ENCODE measurements around the gene EEPD1. TPM values are rescaled to one million over a fixed set of nuclear protein-coding genes. Genes with fewer than 3 reads are reported as not detected.

The EEPD1 gene
- total RNA-seq, 1 donor from 2014 or later = 9.9 TPM

GRCh38 chr7:36296284-36296683 lies 143.2 kb downstream of the EEPD1 start:
- no peak for DNase-seq

DNA sequence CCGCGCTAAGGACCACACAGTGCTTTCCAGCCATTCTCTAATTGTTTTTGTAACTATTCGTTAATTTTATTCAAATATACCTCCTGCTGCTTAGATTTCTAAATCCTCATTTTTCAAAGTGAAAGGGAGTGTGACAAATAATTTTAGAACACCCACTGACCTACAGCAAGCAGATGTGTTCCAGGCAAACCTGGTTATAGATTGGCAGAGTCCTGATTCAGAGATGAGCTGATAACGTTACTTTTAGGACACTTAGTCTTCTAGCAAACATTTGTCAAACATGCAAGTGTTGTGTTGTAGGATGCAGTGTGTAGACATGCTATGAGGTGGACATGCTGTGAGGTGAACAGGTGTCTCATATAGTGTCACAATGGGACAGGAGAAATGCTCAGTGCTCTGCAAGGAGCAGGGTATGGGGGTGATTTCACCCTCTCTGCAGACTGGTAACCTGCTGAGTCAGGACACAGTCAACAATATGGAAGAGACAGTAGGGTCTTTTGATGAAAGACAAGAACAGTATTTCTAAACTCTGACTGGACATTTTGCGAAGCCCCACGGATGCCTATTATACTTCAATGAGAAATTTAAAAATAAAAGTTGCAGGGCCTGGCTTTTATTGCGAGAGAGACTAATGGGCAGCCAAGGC lies 144.4 kb downstream of the EEPD1 start:
- TF ChIP-seq, protein P1, sequence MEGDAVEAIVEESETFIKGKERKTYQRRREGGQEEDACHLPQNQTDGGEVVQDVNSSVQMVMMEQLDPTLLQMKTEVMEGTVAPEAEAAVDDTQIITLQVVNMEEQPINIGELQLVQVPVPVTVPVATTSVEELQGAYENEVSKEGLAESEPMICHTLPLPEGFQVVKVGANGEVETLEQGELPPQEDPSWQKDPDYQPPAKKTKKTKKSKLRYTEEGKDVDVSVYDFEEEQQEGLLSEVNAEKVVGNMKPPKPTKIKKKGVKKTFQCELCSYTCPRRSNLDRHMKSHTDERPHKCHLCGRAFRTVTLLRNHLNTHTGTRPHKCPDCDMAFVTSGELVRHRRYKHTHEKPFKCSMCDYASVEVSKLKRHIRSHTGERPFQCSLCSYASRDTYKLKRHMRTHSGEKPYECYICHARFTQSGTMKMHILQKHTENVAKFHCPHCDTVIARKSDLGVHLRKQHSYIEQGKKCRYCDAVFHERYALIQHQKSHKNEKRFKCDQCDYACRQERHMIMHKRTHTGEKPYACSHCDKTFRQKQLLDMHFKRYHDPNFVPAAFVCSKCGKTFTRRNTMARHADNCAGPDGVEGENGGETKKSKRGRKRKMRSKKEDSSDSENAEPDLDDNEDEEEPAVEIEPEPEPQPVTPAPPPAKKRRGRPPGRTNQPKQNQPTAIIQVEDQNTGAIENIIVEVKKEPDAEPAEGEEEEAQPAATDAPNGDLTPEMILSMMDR (IDR thresholded peaks at IDR 0.05) = no peak
- Histone ChIP-seq H3K27me3 (no peaks in the 10 kb centered on the region), H3K9me3 (no peaks in the 10 kb centered on the region), H3K4me3 (no peak overlapping the region), H3K27ac (no peak overlapping the region), H3K36me3 (no peaks in the 10 kb centered on the region), H3K4me1 (peaks cover 11% of the 10 kb centered on the region)
- ATAC-seq (no peak), DNase-seq (no peak)
- intact Hi-C loops (cut with DNase I) = loop anchor here (5.0 kb wide), 1 partner anchor 310 kb away; no protein-coding TSS in a partner anchor

More at GRCh38 chr7:36296284-36296683, 143.2 kb downstream of the EEPD1 start:
- no peak overlapping the region for H3K4me3 ChIP-seq
- no peaks in the 10 kb centered on the region for H3K27me3 ChIP-seq
- no peak overlapping the region for H3K27ac ChIP-seq
- TF ChIP-seq, protein P1 (IDR thresholded peaks at IDR 0.05) = no peak
- H3K4me1 ChIP-seq = peaks cover 17% of the 10 kb centered on the region
- H3K9me3 ChIP-seq = no peaks in the 10 kb centered on the region
- H3K36me3 ChIP-seq = no peaks in the 10 kb centered on the region
- ATAC-seq = no peak
- intact Hi-C loops (cut with DNase I) = loop anchor here (5.0 kb wide), 1 partner anchor 309 kb away; no protein-coding TSS in a partner anchor

GRCh38 chr7:36298106-36298505 lies 145.1 kb downstream of the EEPD1 start:
- Histone ChIP-seq H3K27ac (no peak overlapping the region), H3K27me3 (no peaks in the 10 kb centered on the region), H3K36me3 (no peaks in the 10 kb centered on the region), H3K4me3 (no peak overlapping the region), H3K4me1 (peaks cover 15% of the 10 kb centered on the region), H3K9me3 (no peaks in the 10 kb centered on the region)
- ATAC-seq (peak; percentile 39), DNase-seq (no peak)
- intact Hi-C loops (cut with DNase I) = loop anchor here (5.0 kb wide), 1 partner anchor 311 kb away; no protein-coding TSS in a partner anchor
- TF ChIP-seq, protein P1 (IDR thresholded peaks at IDR 0.05) = no peak

GRCh38 chr7:36299223-36299774 lies 146.2 kb downstream of the EEPD1 start:
- intact Hi-C loops (cut with DNase I) = loop anchor here (5.0 kb wide), 1 partner anchor 312 kb away; no protein-coding TSS in a partner anchor
- Histone ChIP-seq H3K27me3 (no peaks in the 10 kb centered on the region), H3K4me1 (peaks cover 25% of the 10 kb centered on the region), H3K27ac (no peak overlapping the region), H3K9me3 (no peaks in the 10 kb centered on the region), H3K4me3 (no peak overlapping the region), H3K36me3 (no peaks in the 10 kb centered on the region)
- TF ChIP-seq, protein P1 (IDR thresholded peaks at IDR 0.05) = no peak
- DNase-seq (no peak), ATAC-seq (no peak)

DNA sequence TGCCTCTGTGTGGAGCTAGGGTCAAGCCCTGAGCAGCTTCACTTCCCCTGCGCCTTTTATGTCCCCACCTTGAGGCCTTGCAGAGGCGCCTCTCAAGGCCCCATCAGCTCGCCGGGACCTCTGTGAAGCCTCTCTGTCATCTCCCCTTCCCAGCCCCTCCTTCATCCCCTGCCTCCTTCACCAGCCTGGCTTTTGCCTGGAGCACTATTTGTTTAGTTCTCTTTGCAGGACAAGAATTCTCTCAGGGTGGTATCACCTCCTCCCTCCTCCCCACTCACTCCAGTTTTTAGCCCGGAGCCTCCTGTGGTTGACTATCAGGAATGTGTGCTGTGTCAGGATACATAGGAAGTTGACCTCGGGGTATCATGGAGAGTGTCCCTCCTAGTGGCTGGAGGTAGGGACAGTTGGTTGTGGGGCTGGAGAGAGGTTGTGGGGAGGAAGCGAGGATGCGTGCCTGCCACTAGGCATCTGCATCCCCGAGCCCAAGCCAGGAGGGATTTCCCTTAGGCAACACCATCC lies 146.8 kb downstream of the EEPD1 start:
- H3K36me3 ChIP-seq = no peaks in the 10 kb centered on the region
- ATAC-seq (no peak), DNase-seq (no peak)
- intact Hi-C loops (cut with DNase I) = loop anchor here (5.0 kb wide), 1 partner anchor 313 kb away; no protein-coding TSS in a partner anchor
- H3K4me1 ChIP-seq = peaks cover 29% of the 10 kb centered on the region
- H3K27me3 ChIP-seq = no peaks in the 10 kb centered on the region
- no peak overlapping the region for H3K4me3 ChIP-seq
- TF ChIP-seq, protein P1 (IDR thresholded peaks at IDR 0.05) = no peak
- H3K9me3 ChIP-seq = no peaks in the 10 kb centered on the region
- H3K27ac ChIP-seq = no peak overlapping the region

Measured in upper lobe of right lung (tissue), 1 donor.